H9 (cell line): ENCODE results near the gene CPE. TPM values are rescaled to one million over a fixed set of nuclear protein-coding genes. Genes with fewer than 3 reads are reported as not detected.

Experiments
- DNase-seq: peaks from one replicate; pipeline ENCODE4 v3.0.0-alpha.2; 2017
- H2AFZ ChIP-seq: one replicate; pipeline ENCODE4 v1.6.1; 2013; ENCODE audit warnings: mild to moderate bottlenecking, low read length, control low read depth, moderate library complexity
- H2AK5ac ChIP-seq: 2 replicates; pipeline ENCODE4 v1.6.1; 2013; ENCODE audit warnings: low read length, control low read depth, mixed read lengths; ENCODE audit not compliant: insufficient read length
- H2BK120ac ChIP-seq: one replicate; pipeline ENCODE4 v1.6.1; 2013; ENCODE audit warnings: low read depth, mild to moderate bottlenecking, low read length, control low read depth, inconsistent platforms; ENCODE audit not compliant: poor library complexity, severe bottlenecking
- H2BK12ac ChIP-seq: 2 replicates; pipeline ENCODE4 v1.6.1; 2013; ENCODE audit warnings: low read length, control low read depth, mixed read lengths, low read depth; ENCODE audit not compliant: insufficient read length
- H2BK15ac ChIP-seq: 2 replicates; pipeline ENCODE4 v1.6.1; 2013; ENCODE audit warnings: low read depth, low read length, control low read depth
- H2BK20ac ChIP-seq: one replicate; pipeline ENCODE4 v1.6.1; 2013; ENCODE audit warnings: low read depth, mild to moderate bottlenecking, low read length, control low read depth, inconsistent platforms; ENCODE audit not compliant: poor library complexity, severe bottlenecking
- H2BK5ac ChIP-seq: 2 replicates; pipeline ENCODE4 v1.6.1; 2013; ENCODE audit warnings: low read length, control low read depth, mixed read lengths; ENCODE audit not compliant: insufficient read length
- H3K14ac ChIP-seq: 2 replicates; pipeline ENCODE4 v1.6.1; 2013; ENCODE audit warnings: low read length, control low read depth; ENCODE audit not compliant: insufficient read depth
- H3K18ac ChIP-seq: 2 replicates; pipeline ENCODE4 v1.6.1; 2013; ENCODE audit warnings: low read depth, mild to moderate bottlenecking, mixed read lengths, low read length, control low read depth; ENCODE audit not compliant: insufficient read length
- H3K23ac ChIP-seq: 2 replicates; pipeline ENCODE4 v1.6.1; 2013; ENCODE audit warnings: low read length, control low read depth, mixed read lengths, low read depth; ENCODE audit not compliant: insufficient read length
- H3K23me2 ChIP-seq: 2 replicates; pipeline ENCODE4 v1.6.1; 2013; ENCODE audit warnings: low read depth, mild to moderate bottlenecking, mixed read lengths, low read length, control low read depth; ENCODE audit not compliant: insufficient read length, poor library complexity, severe bottlenecking
- H3K27ac ChIP-seq: 2 replicates; pipeline ENCODE4 v1.5.1; 2013; ENCODE audit warnings: low read length, control low read depth, mixed read lengths, low read depth; ENCODE audit not compliant: insufficient read length
- H3K27me3 ChIP-seq: 2 replicates; pipeline ENCODE4 v1.6.1; 2013; ENCODE audit warnings: low read length, control low read depth, inconsistent platforms; ENCODE audit not compliant: insufficient read depth
- H3K4ac ChIP-seq: 2 replicates; pipeline ENCODE4 v1.6.1; 2013; ENCODE audit warnings: low read depth, mild to moderate bottlenecking, control low read depth, inconsistent platforms, low read length, moderate library complexity
- H3K4me1 ChIP-seq: 2 replicates; pipeline ENCODE4 v1.6.1; 2013; ENCODE audit warnings: low read length, control low read depth, inconsistent platforms; ENCODE audit not compliant: insufficient read depth
- H3K4me2 ChIP-seq: 2 replicates; pipeline ENCODE4 v1.6.1; 2013; ENCODE audit warnings: low read length, control low read depth, mixed read lengths; ENCODE audit not compliant: insufficient read length, insufficient read depth
- H3K56ac ChIP-seq: 2 replicates; pipeline ENCODE4 v1.6.1; 2013; ENCODE audit warnings: low read depth, mild to moderate bottlenecking, mixed read lengths, low read length, control low read depth; ENCODE audit not compliant: insufficient read length
- H3K79me1 ChIP-seq: 2 replicates; pipeline ENCODE4 v1.6.1; 2013; ENCODE audit warnings: low read depth, mild to moderate bottlenecking, moderate library complexity, low read length, control low read depth, inconsistent platforms; ENCODE audit not compliant: insufficient read depth, poor library complexity, severe bottlenecking
- H3K79me2 ChIP-seq: 2 replicates; pipeline ENCODE4 v1.6.1; 2013; ENCODE audit warnings: low read length, control low read depth, inconsistent platforms; ENCODE audit not compliant: insufficient read depth
- H3K9ac ChIP-seq: 2 replicates; pipeline ENCODE4 v1.6.1; 2013; ENCODE audit warnings: low read length, control low read depth, mixed read lengths; ENCODE audit not compliant: insufficient read length; ENCODE audit errors: extremely low read depth
- H3K9me3 ChIP-seq: one replicate; pipeline ENCODE4 v1.6.1; 2013; ENCODE audit warnings: low read depth, low read length, inconsistent platforms; ENCODE audit not compliant: control insufficient read depth
- H3T11ph ChIP-seq: one replicate; pipeline ENCODE4 v1.6.1; 2013; ENCODE audit warnings: mild to moderate bottlenecking, low read length, control low read depth, inconsistent platforms
- H4K20me1 ChIP-seq: one replicate; pipeline ENCODE4 v1.6.1; 2013; ENCODE audit not compliant: control insufficient read depth, insufficient read length, insufficient read depth
- H4K5ac ChIP-seq: 2 replicates; pipeline ENCODE4 v1.6.1; 2013; ENCODE audit warnings: low read depth, mild to moderate bottlenecking, mixed read lengths, low read length, control low read depth; ENCODE audit not compliant: insufficient read length
- H4K8ac ChIP-seq: replicated peaks from 2 replicates; pipeline ENCODE4 v1.6.1; 2013; ENCODE audit warnings: low read length, control low read depth, mixed read lengths, low read depth; ENCODE audit not compliant: insufficient read length
- H4K91ac ChIP-seq: 2 replicates; pipeline ENCODE4 v1.6.1; 2013; ENCODE audit warnings: low read depth, mild to moderate bottlenecking, moderate library complexity, mixed read lengths, low read length, control low read depth; ENCODE audit not compliant: insufficient read length
- H3K27ac Mint-ChIP-seq, 3 experiments: 2 replicates in 2 of 3; 3 replicates in 1 of 3; pipeline ENCODE4 v1.8.0; 2020 to 2021; ENCODE audit warnings: mixed read lengths in 3 of 3, mild to moderate bottlenecking in 1 of 3, moderate library complexity in 1 of 3
- H3K27me3 Mint-ChIP-seq: 2 replicates; pipeline ENCODE4 v1.8.0; 2021; ENCODE audit warnings: low read depth, mild to moderate bottlenecking, moderate library complexity, mixed read lengths
- H3K36me3 Mint-ChIP-seq, 3 experiments: 2 replicates in 2 of 3; 3 replicates in 1 of 3; pipeline ENCODE4 v1.8.0; 2020 to 2021; ENCODE audit warnings: low read depth in 3 of 3, mixed read lengths in 3 of 3; ENCODE audit not compliant: insufficient read depth in 1 of 3
- H3K4me1 Mint-ChIP-seq, 2 experiments: 2 replicates each; pipeline ENCODE4 v1.8.0; 2020; ENCODE audit warnings: mixed read lengths in 2 of 2
- H3K4me3 Mint-ChIP-seq, 2 experiments: 2 replicates in 1 of 2; 3 replicates in 1 of 2; pipeline ENCODE4 v1.8.0; 2020 to 2021; ENCODE audit warnings: mild to moderate bottlenecking in 2 of 2, mixed read lengths in 2 of 2, moderate library complexity in 1 of 2
- H3K9me3 Mint-ChIP-seq, 2 experiments: 2 replicates in 1 of 2; 3 replicates in 1 of 2; pipeline ENCODE4 v1.8.0; 2020; ENCODE audit warnings: mild to moderate bottlenecking in 2 of 2, mixed read lengths in 2 of 2, moderate library complexity in 1 of 2
- total RNA-seq: library from RNA; stranded (reverse); gene quantifications from 2 replicates; pipeline ENCODE4 v1.2.1, GENCODE V29; 2021
- TF ChIP-seq, protein P1 (sequence below): fragments of 200-600 bp; sonication (generic); conservative IDR thresholded peaks from 3 replicates; pipeline ENCODE4 v1.8.0; 2021; ENCODE audit warnings: antibody characterized with exemption, mild to moderate bottlenecking

Gene CPE
- total RNA-seq, 1 experiment from 2014 or later: 10.0 TPM

DNA sequence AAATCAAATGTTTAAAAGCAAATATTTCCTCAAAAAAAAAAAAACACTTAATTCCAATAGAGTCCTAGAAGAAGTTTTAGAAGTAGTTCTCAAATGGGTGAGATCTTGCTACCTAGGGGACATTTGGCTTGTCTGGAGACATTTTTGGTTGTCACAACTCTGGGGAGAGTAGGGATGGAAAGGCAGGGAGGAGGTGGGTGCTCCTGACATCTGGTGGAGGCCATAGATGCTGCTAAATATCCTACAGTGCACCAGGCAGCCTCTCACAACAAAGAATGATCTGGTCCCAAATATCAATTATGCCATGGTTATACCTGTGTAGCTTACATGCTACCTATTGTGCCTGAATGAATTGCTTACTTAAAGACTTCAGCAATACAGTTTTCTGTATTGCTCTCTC is 46.8 kb downstream of the CPE start:
- Histone ChIP-seq H3K4me1 (no peaks in the 10 kb centered on the region), H4K5ac (no peak overlapping the region), H3K27ac (no peak overlapping the region), H3K27me3 (no peaks in the 10 kb centered on the region), H3K56ac (no peak overlapping the region), H3K4me2 (no peak overlapping the region), H2BK20ac (no peak overlapping the region), H3K18ac (no peak overlapping the region), H3K23me2 (no peaks in the 10 kb centered on the region), H3K79me2 (no peaks in the 10 kb centered on the region), H3K23ac (no peak overlapping the region), H3K4ac (no peak overlapping the region), H3K9me3 (no peaks in the 10 kb centered on the region), H3K9ac (no peak overlapping the region), H2BK120ac (no peak overlapping the region), H2AFZ (no peak overlapping the region), H2BK12ac (no peak overlapping the region), H3T11ph (no peak overlapping the region), H3K79me1 (no peaks in the 10 kb centered on the region), H2BK5ac (no peak overlapping the region), H2AK5ac (no peak overlapping the region), H3K14ac (no peak overlapping the region), H4K91ac (no peak overlapping the region), H4K8ac (no peak overlapping the region), H4K20me1 (no peaks in the 10 kb centered on the region), H2BK15ac (no peak overlapping the region)
- H3K4me1 Mint-ChIP-seq: no peaks in the 10 kb centered on the region
- no peak for DNase-seq
- TF ChIP-seq, protein P1, sequence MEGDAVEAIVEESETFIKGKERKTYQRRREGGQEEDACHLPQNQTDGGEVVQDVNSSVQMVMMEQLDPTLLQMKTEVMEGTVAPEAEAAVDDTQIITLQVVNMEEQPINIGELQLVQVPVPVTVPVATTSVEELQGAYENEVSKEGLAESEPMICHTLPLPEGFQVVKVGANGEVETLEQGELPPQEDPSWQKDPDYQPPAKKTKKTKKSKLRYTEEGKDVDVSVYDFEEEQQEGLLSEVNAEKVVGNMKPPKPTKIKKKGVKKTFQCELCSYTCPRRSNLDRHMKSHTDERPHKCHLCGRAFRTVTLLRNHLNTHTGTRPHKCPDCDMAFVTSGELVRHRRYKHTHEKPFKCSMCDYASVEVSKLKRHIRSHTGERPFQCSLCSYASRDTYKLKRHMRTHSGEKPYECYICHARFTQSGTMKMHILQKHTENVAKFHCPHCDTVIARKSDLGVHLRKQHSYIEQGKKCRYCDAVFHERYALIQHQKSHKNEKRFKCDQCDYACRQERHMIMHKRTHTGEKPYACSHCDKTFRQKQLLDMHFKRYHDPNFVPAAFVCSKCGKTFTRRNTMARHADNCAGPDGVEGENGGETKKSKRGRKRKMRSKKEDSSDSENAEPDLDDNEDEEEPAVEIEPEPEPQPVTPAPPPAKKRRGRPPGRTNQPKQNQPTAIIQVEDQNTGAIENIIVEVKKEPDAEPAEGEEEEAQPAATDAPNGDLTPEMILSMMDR: no peak
- peaks cover 0 to 20% (median 11%) of the 10 kb centered on the region in 3 experiments; a peak in 4 of 7 replicates for H3K36me3 Mint-ChIP-seq
- no peak overlapping the region for H3K4me3 Mint-ChIP-seq
- no peaks in the 10 kb centered on the region for H3K27me3 Mint-ChIP-seq
- no peak overlapping the region for H3K27ac Mint-ChIP-seq
- H3K9me3 Mint-ChIP-seq: peaks cover 13 to 19% of the 10 kb centered on the region in 2 experiments
